Adrenal gland (tissue), 5 donors: ENCODE results near the gene BPI.

Experiments used
- CTCF ChIP-seq, 6 experiments: fragments of 450-650 bp in 4 of 6; fragments of 200-600 bp in 2 of 6; sonication (generic) in 1 of 6; IDR thresholded peaks; 1 replicate in 5 of 6; 2 replicates in 1 of 6; pipeline versions ENCODE4 v1.5.1 to v1.8.0; 2016 to 2021; ENCODE audit warnings: antibody characterized with exemption in 6 of 6, mild to moderate bottlenecking in 2 of 6, moderate library complexity in 1 of 6
- POLR2A ChIP-seq, 2 donors: fragments of 450-650 bp; IDR thresholded peaks; one replicate each; pipeline ENCODE4 v1.6.1; 2017; ENCODE audit warnings: antibody characterized with exemption in 2 of 2, mild to moderate bottlenecking in 2 of 2, moderate library complexity in 1 of 2
- donor health status: DM: no; HTN: no; CAD: no.

- TF ChIP-seq POLR2A (IDR thresholded peaks at IDR 0.05), result no peak
- TF ChIP-seq CTCF (IDR thresholded peaks at IDR 0.05), result no peak
These were observed 7.5 kb downstream of the BPI start for GRCh38 chr20:38311491-38311890.
